BLaER1 treated with 17β-estradiol and CSF1 and Interleukin-3, amounts not matched to agents 10 nM and 100 nM (cell line): ENCODE data around the gene CLIP4.

ENCODE experiments used
- H3K27ac ChIP-seq, 11 experiments: shearing (Covaris generic); formaldehyde crosslinking; 2 replicates each; pipeline ENCODE4 v1.8.1; 2022
- H3K27me3 ChIP-seq, 11 experiments: shearing (Covaris generic); formaldehyde crosslinking; 2 replicates each; pipeline ENCODE4 v1.8.1; 2022
- H3K36me3 ChIP-seq, 11 experiments: shearing (Covaris generic); formaldehyde crosslinking; 2 replicates each; pipeline ENCODE4 v1.8.1; 2022
- H3K4me1 ChIP-seq, 10 experiments: shearing (Covaris generic); formaldehyde crosslinking; 2 replicates each; pipeline ENCODE4 v1.8.1; 2022
- H3K4me2 ChIP-seq, 11 experiments: shearing (Covaris generic); formaldehyde crosslinking; 2 replicates each; pipeline ENCODE4 v1.8.1; 2022
- H3K4me3 ChIP-seq, 10 experiments: shearing (Covaris generic); formaldehyde crosslinking; 2 replicates each; pipeline ENCODE4 v1.8.1; 2022
- H3K9ac ChIP-seq, 11 experiments: shearing (Covaris generic); formaldehyde crosslinking; 2 replicates each; pipeline ENCODE4 v1.8.1; 2022
- H3K9me3 ChIP-seq, 11 experiments: shearing (Covaris generic); formaldehyde crosslinking; replicated peaks in 1 of 11; 2 replicates each; pipeline ENCODE4 v1.8.1; 2022
- H4K20me1 ChIP-seq, 11 experiments: shearing (Covaris generic); formaldehyde crosslinking; 2 replicates each; pipeline ENCODE4 v1.8.1; 2022
- Cebpa-rat ChIP-seq, 11 experiments: shearing (Covaris generic); IDR thresholded peaks; 2 replicates each; pipeline ENCODE4 v1.8.1; 2022

The CLIP4 gene

DNA sequence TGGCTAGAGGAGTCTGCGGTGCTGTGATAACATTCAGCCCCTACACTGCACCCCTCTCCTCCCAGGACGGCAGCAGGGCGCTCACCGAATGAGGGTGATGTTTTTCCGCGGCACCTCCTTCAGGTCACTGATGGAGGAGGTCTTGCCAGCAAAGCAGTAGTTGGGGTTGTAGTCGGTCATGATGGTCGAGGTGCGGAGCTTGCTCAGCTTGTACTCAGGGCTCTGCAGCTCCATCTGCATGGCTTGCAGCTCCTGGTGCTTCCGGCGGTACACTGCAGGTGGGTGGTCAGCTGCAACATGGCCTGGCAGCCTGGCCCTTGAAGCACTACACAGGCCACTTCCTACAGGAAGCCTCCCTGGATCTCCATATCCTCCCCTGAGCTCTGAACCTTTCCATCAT lies 108.0 kb downstream of the CLIP4 start:
- H3K27ac ChIP-seq = peak overlapping the region in 3 of 11 experiments; percentile 20 to 71 (median 49); a peak in 4 of 22 replicates
- no peak for TF ChIP-seq Cebpa-rat (IDR thresholded peaks at IDR 0.05)
- peak overlapping the region in 1 of 11 experiments; percentile 63; a peak in 1 of 22 replicates for H3K9ac ChIP-seq
- peak overlapping the region in 9 of 11 experiments; percentile 30 to 84 (median 60); a peak in 15 of 22 replicates for H3K4me2 ChIP-seq
- no peaks in the 10 kb centered on the region for H3K27me3 ChIP-seq
- no peaks in the 10 kb centered on the region; a peak in 1 of 22 replicates for H4K20me1 ChIP-seq
- peak overlapping the region in 1 of 10 experiments; percentile 31; a peak in 1 of 20 replicates for H3K4me3 ChIP-seq
- H3K4me1 ChIP-seq = peaks cover 23 to 79% (median 33%) of the 10 kb centered on the region in 10 experiments
- H3K36me3 ChIP-seq = peaks cover 0 to 8% (median 0%) of the 10 kb centered on the region in 11 experiments; a peak in 1 of 22 replicates
- H3K9me3 ChIP-seq = peaks cover 0 to 15% (median 9%) of the 10 kb centered on the region in 11 experiments; a peak in 8 of 22 replicates

GRCh38 chr2:29223851-29224692 lies 108.9 kb downstream of the CLIP4 start:
- Histone ChIP-seq H3K4me2 (peak overlapping the region; percentile 30 to 84 (median 55)), H3K4me1 (peaks cover 28 to 82% (median 40%) of the 10 kb centered on the region in 10 experiments), H3K36me3 (peaks cover 0 to 8% (median 0%) of the 10 kb centered on the region in 11 experiments; a peak in 1 of 22 replicates), H4K20me1 (no peaks in the 10 kb centered on the region; a peak in 2 of 22 replicates), H3K4me3 (no peak overlapping the region; a peak in 1 of 20 replicates), H3K27me3 (no peaks in the 10 kb centered on the region), H3K27ac (peak overlapping the region in 3 of 11 experiments; percentile 42 to 71 (median 49); a peak in 4 of 22 replicates), H3K9ac (peak overlapping the region in 1 of 11 experiments; percentile 63; a peak in 1 of 22 replicates), H3K9me3 (peaks cover 0 to 15% (median 9%) of the 10 kb centered on the region in 11 experiments; a peak in 8 of 22 replicates)
- TF ChIP-seq Cebpa-rat (IDR thresholded peaks at IDR 0.05) = peak in 1 of 11 experiments; percentile 44; a peak in 1 of 22 replicates

DNA sequence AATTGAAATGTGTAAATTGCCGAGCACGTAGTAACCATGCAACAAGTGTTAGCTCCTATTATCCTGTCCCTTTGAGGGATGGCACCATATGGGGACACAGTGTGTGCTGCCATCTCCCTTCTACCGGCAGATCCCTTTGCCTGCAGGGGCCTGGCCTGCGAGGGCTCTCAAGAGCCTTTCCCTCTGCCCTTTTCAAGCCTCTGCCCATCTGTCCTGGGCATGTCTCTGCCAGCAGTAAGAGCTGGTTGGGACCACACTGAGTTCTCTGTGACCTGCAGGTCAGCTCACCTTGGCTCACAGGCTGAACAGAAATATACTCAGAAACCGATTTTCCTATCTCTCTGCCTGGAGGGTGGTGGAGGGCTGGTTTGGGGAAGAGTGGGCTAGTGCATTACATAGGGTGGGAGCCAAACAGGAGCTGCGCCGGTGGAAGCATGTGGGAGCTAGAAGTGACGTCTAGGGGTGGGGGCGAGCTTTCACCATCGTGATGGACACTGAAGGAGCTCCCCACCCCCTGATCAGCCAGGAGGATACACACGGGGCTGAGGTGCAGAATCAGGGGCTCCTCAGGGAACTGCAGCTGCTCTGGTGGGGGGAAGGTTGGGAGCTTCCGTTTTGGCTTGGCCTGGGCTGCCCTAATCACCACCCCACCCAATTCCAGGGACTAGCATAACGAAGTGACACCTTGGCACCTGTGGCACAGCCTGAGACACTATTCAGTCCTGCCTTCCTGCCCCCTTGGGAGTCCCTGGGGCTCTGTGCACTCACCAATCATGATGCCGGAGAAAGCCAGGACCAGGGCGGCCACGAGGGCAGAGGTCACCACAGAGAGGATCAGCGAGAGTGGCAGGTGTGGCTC lies 109.7 kb downstream of the CLIP4 start:
- Histone ChIP-seq H3K27ac (peak overlapping the region in 3 of 11 experiments; percentile 39 to 71 (median 42); a peak in 4 of 22 replicates), H3K36me3 (peaks cover 0 to 6% (median 0%) of the 10 kb centered on the region in 11 experiments; a peak in 1 of 22 replicates), H3K27me3 (no peaks in the 10 kb centered on the region), H4K20me1 (no peaks in the 10 kb centered on the region; a peak in 2 of 22 replicates), H3K4me2 (peak overlapping the region; percentile 30 to 84 (median 55); a peak in 18 of 22 replicates), H3K9me3 (peaks cover 0 to 9% (median 4%) of the 10 kb centered on the region in 11 experiments; a peak in 7 of 22 replicates), H3K4me1 (peaks cover 29 to 82% (median 47%) of the 10 kb centered on the region in 10 experiments), H3K9ac (peak overlapping the region in 1 of 11 experiments; percentile 42; a peak in 1 of 22 replicates), H3K4me3 (no peak overlapping the region)
- no peak for TF ChIP-seq Cebpa-rat (IDR thresholded peaks at IDR 0.05)

- H4K20me1 ChIP-seq = no peaks in the 10 kb centered on the region; a peak in 2 of 22 replicates
- no peaks in the 10 kb centered on the region for H3K27me3 ChIP-seq
- no peaks in the 10 kb centered on the region for H3K36me3 ChIP-seq
- no peak overlapping the region for H3K4me3 ChIP-seq
- H3K27ac ChIP-seq = no peak overlapping the region
- H3K9ac ChIP-seq = no peak overlapping the region
- H3K4me2 ChIP-seq = peak overlapping the region in 2 of 11 experiments; percentile 84; a peak in 4 of 22 replicates
- 0 out of 22 replicates have a peak, but pooled peaks cover 0 to 1% (median 0%) of the 10 kb centered on the region in 11 experiments for H3K9me3 ChIP-seq
- TF ChIP-seq Cebpa-rat (IDR thresholded peaks at IDR 0.05) = no peak
- peaks cover 29 to 83% (median 47%) of the 10 kb centered on the region in 10 experiments for H3K4me1 ChIP-seq
These were observed 110.6 kb downstream of the CLIP4 start for GRCh38 chr2:29225814-29226213.

DNA sequence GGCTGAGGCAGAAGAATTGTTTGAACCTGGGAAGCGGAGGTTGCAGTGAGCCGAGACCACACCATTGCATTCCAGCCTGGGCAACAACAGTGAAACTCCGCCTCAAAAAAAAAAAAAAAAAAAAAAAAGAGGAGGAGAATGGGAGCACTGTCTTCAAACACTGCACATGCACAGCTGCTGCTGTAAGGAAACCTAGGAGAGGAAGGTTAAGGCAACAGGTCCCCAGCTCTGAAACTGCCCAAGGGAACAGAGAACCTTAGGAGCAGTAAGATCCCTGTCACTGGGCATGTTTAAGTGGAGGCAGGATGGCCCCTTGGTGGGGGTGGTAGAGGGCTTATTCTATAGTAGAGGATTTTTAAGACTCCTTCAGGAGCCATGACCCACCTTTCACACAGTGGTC lies 111.2 kb downstream of the CLIP4 start:
- Histone ChIP-seq H3K9me3 (no peaks in the 10 kb centered on the region), H3K9ac (no peak overlapping the region), H3K4me2 (peak overlapping the region in 3 of 11 experiments; percentile 11 to 84 (median 67); a peak in 4 of 22 replicates), H3K4me3 (no peak overlapping the region), H3K27ac (no peak overlapping the region), H3K27me3 (no peaks in the 10 kb centered on the region), H3K4me1 (peaks cover 29 to 78% (median 47%) of the 10 kb centered on the region in 10 experiments), H4K20me1 (no peaks in the 10 kb centered on the region; a peak in 2 of 22 replicates), H3K36me3 (no peaks in the 10 kb centered on the region)
- no peak for TF ChIP-seq Cebpa-rat (IDR thresholded peaks at IDR 0.05)

- Histone ChIP-seq H3K9ac (no peak overlapping the region), H3K4me1 (peaks cover 29 to 73% (median 47%) of the 10 kb centered on the region in 10 experiments), H3K4me2 (peak overlapping the region in 5 of 11 experiments; percentile 11 to 84 (median 72); a peak in 7 of 22 replicates), H3K9me3 (no peaks in the 10 kb centered on the region), H3K4me3 (no peak overlapping the region), H3K36me3 (no peaks in the 10 kb centered on the region), H4K20me1 (no peaks in the 10 kb centered on the region; a peak in 2 of 22 replicates), H3K27me3 (no peaks in the 10 kb centered on the region), H3K27ac (no peak overlapping the region)
- no peak for TF ChIP-seq Cebpa-rat (IDR thresholded peaks at IDR 0.05)
These were observed 111.6 kb downstream of the CLIP4 start for GRCh38 chr2:29226808-29227207.

- no peak overlapping the region for H3K9ac ChIP-seq
- H3K36me3 ChIP-seq = no peaks in the 10 kb centered on the region
- no peaks in the 10 kb centered on the region for H3K27me3 ChIP-seq
- H3K4me2 ChIP-seq = peak overlapping the region; percentile 46 to 86 (median 70)
- no peak overlapping the region for H3K4me3 ChIP-seq
- H3K9me3 ChIP-seq = no peaks in the 10 kb centered on the region
- TF ChIP-seq Cebpa-rat (IDR thresholded peaks at IDR 0.05) = no peak
- peaks cover 29 to 60% (median 44%) of the 10 kb centered on the region in 10 experiments for H3K4me1 ChIP-seq
- no peak overlapping the region for H3K27ac ChIP-seq
- no peaks in the 10 kb centered on the region; a peak in 3 of 22 replicates for H4K20me1 ChIP-seq
These were observed 112.9 kb downstream of the CLIP4 start for GRCh38 chr2:29227935-29228675.

- H3K4me2 ChIP-seq = peak overlapping the region in 5 of 11 experiments; percentile 5 to 86 (median 25); a peak in 5 of 22 replicates
- H3K27ac ChIP-seq = no peak overlapping the region
- H3K36me3 ChIP-seq = no peaks in the 10 kb centered on the region
- TF ChIP-seq Cebpa-rat (IDR thresholded peaks at IDR 0.05) = no peak
- H3K9ac ChIP-seq = no peak overlapping the region
- H3K27me3 ChIP-seq = no peaks in the 10 kb centered on the region
- no peaks in the 10 kb centered on the region; a peak in 3 of 22 replicates for H4K20me1 ChIP-seq
- no peaks in the 10 kb centered on the region for H3K9me3 ChIP-seq
- H3K4me3 ChIP-seq = no peak overlapping the region
- H3K4me1 ChIP-seq = peaks cover 21 to 52% (median 36%) of the 10 kb centered on the region in 10 experiments
These were observed 113.7 kb downstream of the CLIP4 start for GRCh38 chr2:29228947-29229346.
